NCI-H748 (cell line): ENCODE measurements around the gene PIGA.
A peak's percentile ranks its signal among the peaks of the same experiment; 100 is the strongest.

Experiments used
- DNase-seq: peaks from one replicate; lab custom pipeline; 2025; ENCODE audit not compliant: unreplicated experiment; lab: John Stamatoyannopoulos, UW

The PIGA gene

GRCh38 chrX:15335135-15336022, at the start of gene PIGA:
PIGA (minus strand) TSS chrX:15335523; CDS start chrX:15331930, 3,593 bp downstream.
- peak; percentile 99 for DNase-seq

GRCh38 chrX:15384304-15384703, 49.0 kb upstream of the PIGA start, which contains the start of gene VEGFD:
VEGFD (minus strand) TSS chrX:15384413; CDS start chrX:15383946, 467 bp downstream.
- DNase-seq: no peak

GRCh38 chrX:15382813-15383212, 47.5 kb upstream of the PIGA start:
- DNase-seq: no peak

GRCh38 chrX:15376956-15377355, 41.6 kb upstream of the PIGA start:
- no peak for DNase-seq

- no peak for DNase-seq
Observed at GRCh38 chrX:15373976-15374375, 38.7 kb upstream of the PIGA start.

- no peak for DNase-seq
Observed at GRCh38 chrX:15366506-15367352, 31.4 kb upstream of the PIGA start.

GRCh38 chrX:15359701-15360100, 24.4 kb upstream of the PIGA start:
- DNase-seq: no peak

GRCh38 chrX:15358533-15358932, 23.2 kb upstream of the PIGA start:
- no peak for DNase-seq

GRCh38 chrX:15356444-15356843, 21.1 kb upstream of the PIGA start:
- no peak for DNase-seq

GRCh38 chrX:15350329-15350996, 15.1 kb upstream of the PIGA start:
- no peak for DNase-seq

GRCh38 chrX:15349046-15349445, 13.7 kb upstream of the PIGA start:
- DNase-seq: peak; percentile 77

- DNase-seq: no peak
Observed at GRCh38 chrX:15345976-15346375, 10.7 kb upstream of the PIGA start.

GRCh38 chrX:15344106-15344505, 8.8 kb upstream of the PIGA start:
- no peak for DNase-seq

- DNase-seq: no peak
Observed at GRCh38 chrX:15343075-15343476, 7.8 kb upstream of the PIGA start.

- no peak for DNase-seq
Observed at GRCh38 chrX:15340867-15341266, 5.5 kb upstream of the PIGA start.

- DNase-seq: peak; percentile 74
Observed at GRCh38 chrX:15336023-15336413, 695 bp upstream of the PIGA start.

- DNase-seq: peak; percentile 47
Observed at GRCh38 chrX:15334561-15334960, 762 bp downstream of the PIGA start.

- DNase-seq: no peak
Observed at GRCh38 chrX:15328821-15329220, 6.5 kb downstream of the PIGA start.

- DNase-seq: no peak
Observed at GRCh38 chrX:15328131-15328530, 7.2 kb downstream of the PIGA start.

- no peak for DNase-seq
Observed at GRCh38 chrX:15322472-15322871, 12.9 kb downstream of the PIGA start.

GRCh38 chrX:15322072-15322471, 13.3 kb downstream of the PIGA start:
- DNase-seq: no peak
